ENCODE results near the gene MED27. TPM values are rescaled to one million over a fixed set of nuclear protein-coding genes. Genes with fewer than 3 reads are reported as not detected.

Gene MED27
- total RNA-seq, 1 experiment from 2014 or later, result 38.4 TPM

DNA sequence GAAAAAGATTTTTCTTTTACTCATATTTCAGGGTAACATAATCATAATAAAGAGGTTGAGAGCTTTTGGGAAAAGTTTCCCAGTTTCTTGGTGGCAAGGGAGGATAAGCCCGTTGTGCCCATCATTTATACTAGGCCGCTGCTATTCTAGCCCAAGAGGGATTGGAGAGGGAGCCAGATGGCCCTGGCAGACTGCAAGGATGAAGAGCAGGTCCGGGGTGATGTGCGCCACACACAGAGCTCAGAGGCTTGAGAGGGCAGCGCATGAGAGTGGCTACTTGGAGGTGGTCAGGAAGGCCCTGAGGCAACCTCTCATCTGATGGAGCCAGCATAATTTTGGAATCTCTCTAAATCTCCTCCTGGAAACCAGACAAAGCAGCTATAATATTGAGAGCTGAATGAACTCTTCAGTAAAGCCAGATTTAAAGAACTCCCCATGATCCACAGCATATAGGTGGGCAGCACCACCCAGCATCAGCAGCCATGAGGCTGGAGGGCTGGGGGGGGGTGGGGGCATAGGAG lies 110.1 kb downstream of the MED27 start:
- no peak for DNase-seq
- Histone ChIP-seq H3F3A (ENCODE audit: low read length, unreplicated experiment) (no peaks in the 10 kb centered on the region), H2AFZ (ENCODE audit: low read length) (no peak overlapping the region), H3K4me1 (ENCODE audit: insufficient read depth, low read length) (no peaks in the 10 kb centered on the region), H3K27me3 (ENCODE audit: low read length) (no peaks in the 10 kb centered on the region), H3K79me2 (ENCODE audit: low read length) (no peaks in the 10 kb centered on the region), H3K4me3 (ENCODE audit: low read length) (no peak overlapping the region), H3K4me2 (ENCODE audit: low read length) (no peak overlapping the region), H3K27ac (ENCODE audit: low read length) (no peak overlapping the region), H4K20me1 (ENCODE audit: low read length) (no peaks in the 10 kb centered on the region), H3K9me2 (replicated peaks; ENCODE audit: low read length) (no peaks in the 10 kb centered on the region), H3K9me3 (ENCODE audit: low read length) (no peaks in the 10 kb centered on the region), H3K36me3 (ENCODE audit: low read depth, low read length) (no peaks in the 10 kb centered on the region), H3K9ac (ENCODE audit: low read length) (no peak overlapping the region)
- no peak for ATAC-seq
- intact Hi-C loops (cut with micrococcal nuclease), result no loop called here
- CTCF ChIA-PET, result no interaction called here
- POLR2A ChIA-PET (ENCODE audit: unreplicated experiment), result interaction anchor here (0.6 kb wide), 1 partner anchor 85 kb away, joined by 4 read pairs; no protein-coding TSS in a partner anchor
- TF ChIP-seq EZH2phosphoT487 (IDR thresholded peaks at IDR 0.05; ENCODE audit: borderline replicate concordance, low read length) (no peak), EZH2 (IDR thresholded peaks at IDR 0.05; ENCODE audit: low read length, unreplicated experiment) (no peak)
- TF ChIP-seq, protein P1, sequence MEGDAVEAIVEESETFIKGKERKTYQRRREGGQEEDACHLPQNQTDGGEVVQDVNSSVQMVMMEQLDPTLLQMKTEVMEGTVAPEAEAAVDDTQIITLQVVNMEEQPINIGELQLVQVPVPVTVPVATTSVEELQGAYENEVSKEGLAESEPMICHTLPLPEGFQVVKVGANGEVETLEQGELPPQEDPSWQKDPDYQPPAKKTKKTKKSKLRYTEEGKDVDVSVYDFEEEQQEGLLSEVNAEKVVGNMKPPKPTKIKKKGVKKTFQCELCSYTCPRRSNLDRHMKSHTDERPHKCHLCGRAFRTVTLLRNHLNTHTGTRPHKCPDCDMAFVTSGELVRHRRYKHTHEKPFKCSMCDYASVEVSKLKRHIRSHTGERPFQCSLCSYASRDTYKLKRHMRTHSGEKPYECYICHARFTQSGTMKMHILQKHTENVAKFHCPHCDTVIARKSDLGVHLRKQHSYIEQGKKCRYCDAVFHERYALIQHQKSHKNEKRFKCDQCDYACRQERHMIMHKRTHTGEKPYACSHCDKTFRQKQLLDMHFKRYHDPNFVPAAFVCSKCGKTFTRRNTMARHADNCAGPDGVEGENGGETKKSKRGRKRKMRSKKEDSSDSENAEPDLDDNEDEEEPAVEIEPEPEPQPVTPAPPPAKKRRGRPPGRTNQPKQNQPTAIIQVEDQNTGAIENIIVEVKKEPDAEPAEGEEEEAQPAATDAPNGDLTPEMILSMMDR (conservative IDR thresholded peaks at IDR 0.05; ENCODE audit: low read depth, low read length), result no peak
- no TSS peak for BruUV-seq (replicated peaks)

DNA sequence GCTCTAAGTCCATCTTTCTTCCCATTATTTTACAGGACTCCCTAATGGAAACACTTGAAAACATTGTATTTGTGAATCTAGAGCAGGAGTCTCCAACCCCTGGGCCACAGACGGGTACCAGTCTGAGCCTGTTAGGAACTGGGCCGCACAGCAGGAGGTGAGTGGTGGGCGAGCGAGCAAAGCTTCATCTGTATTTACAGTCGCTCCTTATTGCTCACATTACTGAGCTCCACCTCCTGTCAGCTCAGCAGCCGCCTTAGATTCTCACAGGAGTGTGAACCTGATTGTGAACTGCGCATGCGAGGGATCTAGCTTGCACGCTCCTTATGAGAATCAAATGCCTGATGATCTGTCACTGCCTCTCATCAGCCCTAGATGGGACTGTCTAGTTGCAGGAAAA lies 111.0 kb downstream of the MED27 start:
- Histone ChIP-seq H3K27me3 (ENCODE audit: low read length) (no peaks in the 10 kb centered on the region), H3K9me3 (ENCODE audit: low read length) (no peaks in the 10 kb centered on the region), H3K4me1 (ENCODE audit: insufficient read depth, low read length) (no peaks in the 10 kb centered on the region), H3K9ac (ENCODE audit: low read length) (no peak overlapping the region), H4K20me1 (ENCODE audit: low read length) (no peaks in the 10 kb centered on the region), H3F3A (ENCODE audit: low read length, unreplicated experiment) (no peaks in the 10 kb centered on the region), H3K79me2 (ENCODE audit: low read length) (no peaks in the 10 kb centered on the region), H3K9me2 (replicated peaks; ENCODE audit: low read length) (no peaks in the 10 kb centered on the region), H3K36me3 (ENCODE audit: low read depth, low read length) (no peaks in the 10 kb centered on the region), H3K4me3 (ENCODE audit: low read length) (no peak overlapping the region), H3K27ac (ENCODE audit: low read length) (no peak overlapping the region), H2AFZ (ENCODE audit: low read length) (no peak overlapping the region), H3K4me2 (ENCODE audit: low read length) (no peak overlapping the region)
- ATAC-seq, result no peak
- intact Hi-C loops (cut with micrococcal nuclease), result no loop called here
- TF ChIP-seq EZH2phosphoT487 (IDR thresholded peaks at IDR 0.05; ENCODE audit: borderline replicate concordance, low read length), result no peak
- TF ChIP-seq, protein P1 (conservative IDR thresholded peaks at IDR 0.05; ENCODE audit: low read depth, low read length), result no peak
- TF ChIP-seq EZH2 (IDR thresholded peaks at IDR 0.05; ENCODE audit: low read length, unreplicated experiment), result no peak
- no TSS peak for BruUV-seq (replicated peaks)
- POLR2A ChIA-PET (ENCODE audit: unreplicated experiment), result interaction anchor here (0.6 kb wide), 1 partner anchor 84 kb away, joined by 4 read pairs; no protein-coding TSS in a partner anchor
- no peak for DNase-seq
- CTCF ChIA-PET, result no interaction called here

DNA sequence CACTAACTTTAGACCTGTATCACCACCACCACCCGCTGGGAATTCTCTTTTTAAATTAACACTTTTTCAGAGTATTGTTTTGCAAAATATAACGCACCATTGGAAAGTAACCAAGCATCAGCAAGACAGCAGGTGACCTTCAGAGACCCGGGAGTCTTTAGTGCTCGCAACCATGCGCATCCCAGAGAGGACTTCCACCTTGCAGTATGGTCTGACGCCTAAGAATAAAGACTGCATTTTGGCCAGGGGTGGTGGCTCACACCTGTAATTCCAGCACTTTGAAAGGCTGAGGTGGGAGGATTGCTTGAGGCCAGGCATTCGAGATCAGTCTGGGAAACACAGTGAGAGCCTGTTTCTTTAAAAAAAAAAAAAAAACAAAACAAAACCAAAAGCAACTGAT lies 113.8 kb downstream of the MED27 start:
- no peaks in the 10 kb centered on the region for H3K9me3 ChIP-seq (ENCODE audit: low read length)
- H4K20me1 ChIP-seq (ENCODE audit: low read length), result no peaks in the 10 kb centered on the region
- no peak for TF ChIP-seq EZH2 (IDR thresholded peaks at IDR 0.05; ENCODE audit: low read length, unreplicated experiment)
- TF ChIP-seq EZH2phosphoT487 (IDR thresholded peaks at IDR 0.05; ENCODE audit: borderline replicate concordance, low read length), result no peak
- TF ChIP-seq, protein P1 (conservative IDR thresholded peaks at IDR 0.05; ENCODE audit: low read depth, low read length), result no peak
- no peaks in the 10 kb centered on the region for H3K36me3 ChIP-seq (ENCODE audit: low read depth, low read length)
- H3K9me2 ChIP-seq (replicated peaks; ENCODE audit: low read length), result no peaks in the 10 kb centered on the region
- no peaks in the 10 kb centered on the region for H3K4me1 ChIP-seq (ENCODE audit: insufficient read depth, low read length)
- POLR2A ChIA-PET (ENCODE audit: unreplicated experiment), result no interaction called here
- no peak overlapping the region for H3K27ac ChIP-seq (ENCODE audit: low read length)
- no peak overlapping the region for H2AFZ ChIP-seq (ENCODE audit: low read length)
- DNase-seq (no peak), ATAC-seq (no peak)
- BruUV-seq (replicated peaks), result no TSS peak
- H3F3A ChIP-seq (ENCODE audit: low read length, unreplicated experiment), result no peaks in the 10 kb centered on the region
- H3K4me2 ChIP-seq (ENCODE audit: low read length), result no peak overlapping the region
- CTCF ChIA-PET, result no interaction called here
- no peaks in the 10 kb centered on the region for H3K79me2 ChIP-seq (ENCODE audit: low read length)
- H3K9ac ChIP-seq (ENCODE audit: low read length), result no peak overlapping the region
- H3K27me3 ChIP-seq (ENCODE audit: low read length), result no peaks in the 10 kb centered on the region
- intact Hi-C loops (cut with micrococcal nuclease), result no loop called here
- no peak overlapping the region for H3K4me3 ChIP-seq (ENCODE audit: low read length)
